OCI-LY3 (cell line): ENCODE data around the gene ASTN2.

Experiments used
- H2AFZ ChIP-seq: fragments of 200-600, 300-600 bp; shearing (Covaris generic); 2 replicates; pipeline ENCODE4 v1.6.0; 2014; ENCODE audit warnings: antibody characterized with exemption, low read depth, low read length
- H3K27ac ChIP-seq: fragments of 200-600, 300-600 bp; sonication (generic); 2 replicates; pipeline ENCODE4 v1.5.1; 2014; ENCODE audit warnings: mild to moderate bottlenecking, low read length, moderate library complexity, mixed read lengths
- H3K27me3 ChIP-seq: fragments of 200-600, 300-600 bp; sonication (generic); 2 replicates; pipeline ENCODE4 v1.6.1; 2014; ENCODE audit warnings: low read depth, low read length, mixed read lengths
- H3K36me3 ChIP-seq: fragments of 200-600, 300-600 bp; sonication (generic); replicated peaks from 2 replicates; pipeline ENCODE3; 2014; ENCODE audit warnings: low read depth, low read length, mixed read lengths
- H3K4me1 ChIP-seq: fragments of 300-600, 200-600 bp; sonication (generic); 2 replicates; pipeline ENCODE4 v1.6.1; 2014; ENCODE audit warnings: low read length, mixed read lengths
- H3K4me2 ChIP-seq: fragments of 200-600, 300-600 bp; sonication (generic); 2 replicates; pipeline ENCODE4 v1.6.1; 2014; ENCODE audit warnings: low read length, mixed read lengths
- H3K4me3 ChIP-seq: fragments of 300-600, 200-600 bp; sonication (generic); 2 replicates; pipeline ENCODE4 v1.5.1; 2014; ENCODE audit warnings: antibody characterized with exemption, mild to moderate bottlenecking, low read length, moderate library complexity
- H3K79me2 ChIP-seq: fragments of 300-600, 200-600 bp; shearing (Covaris generic); 2 replicates; pipeline ENCODE4 v1.6.1; 2014; ENCODE audit warnings: mild to moderate bottlenecking, low read length, mixed read lengths
- H3K9ac ChIP-seq: fragments of 300-600, 200-600 bp; shearing (Covaris generic); 2 replicates; pipeline ENCODE4 v1.6.0; 2014; ENCODE audit warnings: mild to moderate bottlenecking, low read length, moderate library complexity
- H3K9me3 ChIP-seq: fragments of 200-600, 300-600 bp; shearing (Covaris generic); 2 replicates; pipeline ENCODE4 v1.6.1; 2014; ENCODE audit warnings: low read length, mixed read lengths; ENCODE audit not compliant: insufficient read depth
- H4K20me1 ChIP-seq: fragments of 200-600, 300-600 bp; sonication (generic); 2 replicates; pipeline ENCODE4 v1.6.1; 2016; ENCODE audit warnings: low read length, mixed read lengths; ENCODE audit not compliant: insufficient read depth
- CTCF ChIP-seq: fragments of 200-600, 300-600 bp; sonication (generic); IDR thresholded peaks from 2 replicates; pipeline ENCODE4 v1.5.1; 2014; ENCODE audit warnings: antibody characterized with exemption, low read length, low read depth
- EZH2phosphoT487 ChIP-seq: fragments of 200-600 bp; shearing (Covaris generic); IDR thresholded peaks from 2 replicates; pipeline ENCODE4 v1.6.1; 2018; ENCODE audit warnings: antibody characterized with exemption, mixed run types, low read depth

The ASTN2 gene

GRCh38 chr9:117266855-117267497, 147.9 kb downstream of the ASTN2 start:
- no peak overlapping the region for H3K4me2 ChIP-seq
- no peak overlapping the region for H3K27ac ChIP-seq
- H2AFZ ChIP-seq, result no peak overlapping the region
- TF ChIP-seq CTCF, result no peak
- TF ChIP-seq EZH2phosphoT487, result no peak
- H3K4me1 ChIP-seq, result no peaks in the 10 kb centered on the region
- no peak overlapping the region for H3K4me3 ChIP-seq
- no peaks in the 10 kb centered on the region for H3K9me3 ChIP-seq
- H3K9ac ChIP-seq, result no peak overlapping the region
- 0 out of 2 replicates have a peak, but pooled peaks cover 6% of the 10 kb centered on the region for H3K27me3 ChIP-seq
- no peaks in the 10 kb centered on the region for H3K36me3 ChIP-seq
- H4K20me1 ChIP-seq, result no peaks in the 10 kb centered on the region
- no peaks in the 10 kb centered on the region for H3K79me2 ChIP-seq

DNA sequence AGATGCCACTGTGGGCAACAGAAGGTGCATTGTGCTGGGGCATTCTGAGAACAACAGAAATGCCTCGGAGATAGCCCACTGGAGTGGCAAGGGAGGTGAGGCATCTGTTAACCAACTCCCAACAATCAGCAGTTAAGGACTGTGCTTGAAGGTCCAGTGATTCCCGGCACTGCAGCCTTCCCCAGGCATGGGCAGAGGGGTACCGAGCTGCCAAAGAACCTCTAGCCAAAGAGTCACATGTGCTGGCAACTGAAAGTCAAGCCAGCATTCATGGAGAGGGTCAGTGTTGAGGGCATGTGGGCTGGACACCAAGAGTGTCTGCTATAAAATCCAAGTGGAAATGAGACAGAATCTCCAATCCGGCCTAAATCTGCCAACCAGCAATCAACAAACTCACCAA, 149.6 kb downstream of the ASTN2 start:
- Histone ChIP-seq H3K27ac (no peak overlapping the region), H3K79me2 (no peaks in the 10 kb centered on the region), H3K4me2 (no peak overlapping the region), H3K9ac (no peak overlapping the region), H2AFZ (no peak overlapping the region), H4K20me1 (no peaks in the 10 kb centered on the region), H3K4me3 (no peak overlapping the region), H3K4me1 (peaks cover 2% of the 10 kb centered on the region; the same call in 1 of the 2 replicates), H3K9me3 (no peaks in the 10 kb centered on the region), H3K36me3 (no peaks in the 10 kb centered on the region), H3K27me3 (0 out of 2 replicates have a peak, but pooled peaks cover 6% of the 10 kb centered on the region)
- TF ChIP-seq EZH2phosphoT487, result no peak
- no peak for TF ChIP-seq CTCF

DNA sequence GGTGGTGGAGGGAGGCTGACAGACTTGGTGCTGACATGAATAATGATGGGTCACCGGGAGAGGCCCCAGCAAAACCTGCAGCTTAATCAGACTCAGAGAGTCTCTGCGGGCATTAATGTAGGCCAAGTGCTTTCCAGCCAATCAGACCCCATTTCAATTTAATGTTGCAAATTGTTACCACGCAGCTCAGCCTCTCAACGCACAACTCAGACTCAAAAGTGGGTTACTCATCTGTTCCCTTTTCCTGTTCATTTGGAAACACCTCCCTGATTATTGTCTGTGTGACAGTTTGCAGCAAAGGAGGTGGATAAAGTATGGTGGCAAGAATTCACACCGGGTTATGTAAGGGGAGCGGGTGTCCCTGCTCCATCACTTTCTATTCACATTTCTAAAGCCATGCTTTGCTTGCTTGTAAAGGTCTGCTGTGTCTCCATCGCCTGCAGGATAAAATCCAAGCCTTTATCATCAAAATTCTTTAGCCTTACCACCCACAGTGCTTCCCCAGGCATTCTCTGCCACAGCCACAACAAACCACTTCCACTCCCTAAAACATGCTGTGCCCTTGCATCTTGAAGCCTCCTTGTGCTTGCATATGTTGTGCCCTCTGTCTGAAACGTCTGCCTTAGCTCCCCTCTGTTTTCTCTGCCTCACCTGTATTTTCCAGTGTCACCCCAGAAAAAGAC, 156.5 kb downstream of the ASTN2 start:
- Histone ChIP-seq H3K4me2 (no peak overlapping the region), H3K79me2 (no peaks in the 10 kb centered on the region), H3K36me3 (no peaks in the 10 kb centered on the region), H3K9me3 (no peaks in the 10 kb centered on the region), H3K4me1 (peaks cover 6% of the 10 kb centered on the region; the same call in 1 of the 2 replicates), H2AFZ (no peak overlapping the region), H3K9ac (no peak overlapping the region), H3K27me3 (peaks cover 12% of the 10 kb centered on the region; the same call in 1 of the 2 replicates), H4K20me1 (no peaks in the 10 kb centered on the region), H3K4me3 (no peak overlapping the region), H3K27ac (no peak overlapping the region)
- TF ChIP-seq CTCF, result no peak
- no peak for TF ChIP-seq EZH2phosphoT487

DNA sequence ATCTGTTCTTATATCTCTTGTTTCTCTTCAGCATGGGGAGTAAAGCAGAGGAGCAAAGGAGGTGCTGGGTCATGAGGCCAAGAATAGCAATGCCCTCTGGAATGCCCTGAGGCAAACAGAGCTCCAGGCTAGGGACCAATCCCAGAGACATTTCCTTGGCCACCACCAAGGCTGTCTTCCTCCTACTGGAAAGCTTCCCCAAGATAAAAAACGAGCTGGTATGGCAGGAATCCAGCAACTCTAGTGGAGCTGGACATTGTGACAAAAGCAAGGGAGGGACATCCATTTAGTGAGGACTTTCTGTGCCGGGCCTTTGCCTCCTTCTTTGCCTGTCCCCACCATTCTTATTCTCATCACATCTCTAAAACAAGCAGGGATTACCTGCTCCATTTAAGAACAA, 161.6 kb downstream of the ASTN2 start:
- TF ChIP-seq CTCF, result no peak
- no peak for TF ChIP-seq EZH2phosphoT487
- H3K9me3 ChIP-seq, result no peaks in the 10 kb centered on the region
- no peak overlapping the region for H3K4me2 ChIP-seq
- H3K4me1 ChIP-seq, result no peaks in the 10 kb centered on the region
- no peak overlapping the region for H3K9ac ChIP-seq
- H3K79me2 ChIP-seq, result no peaks in the 10 kb centered on the region
- no peak overlapping the region for H3K4me3 ChIP-seq
- H3K36me3 ChIP-seq, result no peaks in the 10 kb centered on the region
- H2AFZ ChIP-seq, result no peak overlapping the region
- no peaks in the 10 kb centered on the region for H4K20me1 ChIP-seq
- H3K27ac ChIP-seq, result no peak overlapping the region
- peaks cover 17% of the 10 kb centered on the region; the same call in 1 of the 2 replicates for H3K27me3 ChIP-seq
